Measurements from ENCODE around the gene MTFP1.
A peak's percentile ranks its signal among the peaks of the same experiment; 100 is the strongest.
"Not testable (repeated sequence)": the region's sequence is repeated elsewhere in the genome, so short reads cannot be mapped to it uniquely, and the experiment has no call there.

The MTFP1 gene

GRCh38 chr22:30459181-30460052 lies 33.8 kb downstream of the MTFP1 start:
- no peaks in the 10 kb centered on the region for H3K27me3 ChIP-seq (ENCODE audit: insufficient read depth, low read length, poor library complexity)
- DNase-seq = peak; percentile 67

GRCh38 chr22:30460147-30460546 lies 34.6 kb downstream of the MTFP1 start:
- no peak for DNase-seq
- H3K4me2 ChIP-seq (ENCODE audit: insufficient read depth, low read length) = no peak overlapping the region

More at GRCh38 chr22:30459181-30460052, 33.8 kb downstream of the MTFP1 start:
- no peak overlapping the region for H3K4me2 ChIP-seq (ENCODE audit: insufficient read depth, low read length)
- H3K36me3 ChIP-seq (ENCODE audit: insufficient read depth, low read length) = no peaks in the 10 kb centered on the region
- H3K79me2 ChIP-seq (ENCODE audit: insufficient read depth, low read length) = no peaks in the 10 kb centered on the region
- 0 out of 2 replicates have a peak, but pooled peaks cover 3% of the 10 kb centered on the region for H4K20me1 ChIP-seq (ENCODE audit: insufficient read depth, low read length)
- no peak overlapping the region for H3K4me3 ChIP-seq (ENCODE audit: low read depth in 1 of 2, low read length in 2 of 2)
- no peak overlapping the region for H2AFZ ChIP-seq (ENCODE audit: low read depth, low read length)
- H3K27ac ChIP-seq (ENCODE audit: low read length) = no peak overlapping the region
- no peaks in the 10 kb centered on the region for H3K9me3 ChIP-seq (ENCODE audit: insufficient read depth, low read length, severe bottlenecking)
- peak; percentile 86 for ATAC-seq (ENCODE audit: insufficient read depth, low read depth)
- no peaks in the 10 kb centered on the region for H3K4me1 ChIP-seq (ENCODE audit: insufficient read depth, low read length)
- TF ChIP-seq CTCF (IDR thresholded peaks at IDR 0.05; ENCODE audit: borderline replicate concordance, extremely low read depth, low read length, poor library complexity, severe bottlenecking) (no peak), EZH2 (IDR thresholded peaks at IDR 0.05; ENCODE audit: borderline replicate concordance, low read depth, low read length, severe bottlenecking) (no peak)
- H3K9ac ChIP-seq (ENCODE audit: low read depth, low read length) = no peak overlapping the region

GRCh38 chr22:30460555-30460954 lies 35.0 kb downstream of the MTFP1 start:
- H3K4me3 ChIP-seq (ENCODE audit: low read depth in 1 of 2, low read length in 2 of 2); H3K4me2 ChIP-seq (ENCODE audit: insufficient read depth, low read length); H3K79me2 ChIP-seq (ENCODE audit: insufficient read depth, low read length); DNase-seq; ATAC-seq (ENCODE audit: insufficient read depth, low read depth); H3K9me3 ChIP-seq (ENCODE audit: insufficient read depth, low read length, severe bottlenecking); H3K4me1 ChIP-seq (ENCODE audit: insufficient read depth, low read length); H3K27me3 ChIP-seq (ENCODE audit: insufficient read depth, low read length, poor library complexity); H4K20me1 ChIP-seq (ENCODE audit: insufficient read depth, low read length); H3K36me3 ChIP-seq (ENCODE audit: insufficient read depth, low read length); H2AFZ ChIP-seq (ENCODE audit: low read depth, low read length); H3K9ac ChIP-seq (ENCODE audit: low read depth, low read length); H3K27ac ChIP-seq (ENCODE audit: low read length): not testable (repeated sequence)

More at GRCh38 chr22:30460147-30460546, 34.6 kb downstream of the MTFP1 start:
- Histone ChIP-seq H3K9ac (ENCODE audit: low read depth, low read length) (no peak overlapping the region), H2AFZ (ENCODE audit: low read depth, low read length) (no peak overlapping the region), H3K79me2 (ENCODE audit: insufficient read depth, low read length) (no peaks in the 10 kb centered on the region), H3K27ac (ENCODE audit: low read length) (no peak overlapping the region), H4K20me1 (ENCODE audit: insufficient read depth, low read length) (0 out of 2 replicates have a peak, but pooled peaks cover 3% of the 10 kb centered on the region), H3K9me3 (ENCODE audit: insufficient read depth, low read length, severe bottlenecking) (no peaks in the 10 kb centered on the region), H3K36me3 (ENCODE audit: insufficient read depth, low read length) (no peaks in the 10 kb centered on the region), H3K4me3 (ENCODE audit: low read depth in 1 of 2, low read length in 2 of 2) (no peak overlapping the region), H3K27me3 (ENCODE audit: insufficient read depth, low read length, poor library complexity) (no peaks in the 10 kb centered on the region), H3K4me1 (ENCODE audit: insufficient read depth, low read length) (no peaks in the 10 kb centered on the region)
- TF ChIP-seq CTCF (IDR thresholded peaks at IDR 0.05; ENCODE audit: borderline replicate concordance, extremely low read depth, low read length, poor library complexity, severe bottlenecking) = no peak
- no peak for TF ChIP-seq EZH2 (IDR thresholded peaks at IDR 0.05; ENCODE audit: borderline replicate concordance, low read depth, low read length, severe bottlenecking)
- no peak for ATAC-seq (ENCODE audit: insufficient read depth, low read depth)

GRCh38 chr22:30469165-30469564 lies 43.6 kb downstream of the MTFP1 start:
- Histone ChIP-seq H3K36me3 (ENCODE audit: insufficient read depth, low read length) (no peaks in the 10 kb centered on the region), H3K9ac (ENCODE audit: low read depth, low read length) (no peak overlapping the region), H3K79me2 (ENCODE audit: insufficient read depth, low read length) (no peaks in the 10 kb centered on the region), H3K9me3 (ENCODE audit: insufficient read depth, low read length, severe bottlenecking) (no peaks in the 10 kb centered on the region), H2AFZ (ENCODE audit: low read depth, low read length) (no peak overlapping the region), H4K20me1 (ENCODE audit: insufficient read depth, low read length) (no peaks in the 10 kb centered on the region), H3K27ac (ENCODE audit: low read length) (no peak overlapping the region), H3K27me3 (ENCODE audit: insufficient read depth, low read length, poor library complexity) (peaks cover 5% of the 10 kb centered on the region), H3K4me3 (ENCODE audit: low read depth in 1 of 2, low read length in 2 of 2) (no peak overlapping the region), H3K4me1 (ENCODE audit: insufficient read depth, low read length) (no peaks in the 10 kb centered on the region), H3K4me2 (ENCODE audit: insufficient read depth, low read length) (no peak overlapping the region)
- ATAC-seq (ENCODE audit: insufficient read depth, low read depth) (no peak), DNase-seq (no peak)
- TF ChIP-seq EZH2 (IDR thresholded peaks at IDR 0.05; ENCODE audit: borderline replicate concordance, low read depth, low read length, severe bottlenecking) = no peak
- TF ChIP-seq CTCF (IDR thresholded peaks at IDR 0.05; ENCODE audit: borderline replicate concordance, extremely low read depth, low read length, poor library complexity, severe bottlenecking) = no peak

Data from DND-41 (cell line).